ENCODE data around the gene ARID1B. TPM values are rescaled to one million over a fixed set of nuclear protein-coding genes. Genes with fewer than 3 reads are reported as not detected.

The ARID1B gene
- total RNA-seq, 2 experiments from 2014 or later, result 90.1 to 164 TPM

DNA sequence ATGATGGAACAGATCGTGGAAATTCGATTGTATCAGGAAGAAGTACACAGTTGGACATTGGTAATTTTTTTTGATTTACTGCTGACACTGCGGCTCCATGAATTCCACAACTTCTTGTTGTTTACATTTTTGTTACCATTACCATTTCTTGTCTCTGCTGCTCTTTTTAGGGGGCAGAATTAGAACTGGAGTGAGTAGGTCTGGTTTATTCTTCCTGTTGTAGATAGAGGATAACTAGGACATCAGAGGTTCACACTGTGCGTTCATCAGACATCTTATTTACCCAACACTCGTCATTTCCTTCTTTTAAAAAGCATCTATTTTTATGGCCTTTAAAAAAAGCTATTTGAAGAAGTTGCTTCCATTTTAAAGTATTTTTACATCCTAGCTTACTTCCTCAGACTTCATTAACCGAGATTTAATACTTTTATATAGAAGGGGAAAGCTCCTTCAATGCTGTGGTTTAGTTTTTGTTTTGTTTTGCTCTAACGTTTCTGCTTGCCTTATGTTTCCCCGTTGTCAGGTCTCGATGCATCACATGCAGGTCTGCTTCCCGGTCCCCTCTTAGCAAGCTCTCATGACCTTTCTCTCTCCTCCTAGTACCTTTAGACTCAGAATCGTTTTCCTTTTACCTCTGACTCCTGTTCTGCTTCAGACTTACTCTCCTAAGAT is 139.1 kb downstream of the ARID1B start:
- H3K4me1 ChIP-seq (ENCODE audit: insufficient read depth, low read length, poor library complexity, severe bottlenecking), result peaks cover 28% of the 10 kb centered on the region
- no peaks in the 10 kb centered on the region for H3K9me2 ChIP-seq (ENCODE audit: insufficient read depth, low read length)
- no peak overlapping the region for H2AFZ ChIP-seq (ENCODE audit: low read length)
- ChIA-PET POLR2A (interaction anchor here (0.5 to 1.5 kb wide), 7 partner anchors 14 to 101 kb away, joined by 3 to 4 read pairs (median 3); no protein-coding TSS in a partner anchor), CTCF (ENCODE audit: unreplicated experiment) (no interaction called here)
- H3K27ac ChIP-seq (ENCODE audit: low read depth, low read length, poor library complexity, severe bottlenecking), result peak overlapping the region; percentile 7
- H4K20me1 ChIP-seq (ENCODE audit: insufficient read depth, low read length), result no peaks in the 10 kb centered on the region
- peaks cover 21% of the 10 kb centered on the region; the same call in 1 of the 2 replicates for H3K79me2 ChIP-seq (ENCODE audit: insufficient read depth, low read depth, low read length)
- H3K4me2 ChIP-seq (ENCODE audit: low read length), result peak overlapping the region; percentile 41
- H3K36me3 ChIP-seq (ENCODE audit: insufficient read depth, low read length), result 0 out of 2 replicates have a peak, but pooled peaks cover 8% of the 10 kb centered on the region
- H3K9me3 ChIP-seq (ENCODE audit: low read length), result no peaks in the 10 kb centered on the region
- H3K4me3 ChIP-seq (ENCODE audit: low read depth, low read length, poor library complexity, severe bottlenecking), result no peak overlapping the region
- intact Hi-C loops (cut with micrococcal nuclease; ENCODE audit: unreplicated experiment), result no loop called here
- DNase-seq (ENCODE audit: low spot score), result peak; percentile 16
- TF ChIP-seq EZH2phosphoT487 (IDR thresholded peaks at IDR 0.05; ENCODE audit: borderline replicate concordance, low read depth, low read length), result no peak
- TF ChIP-seq, protein P1, sequence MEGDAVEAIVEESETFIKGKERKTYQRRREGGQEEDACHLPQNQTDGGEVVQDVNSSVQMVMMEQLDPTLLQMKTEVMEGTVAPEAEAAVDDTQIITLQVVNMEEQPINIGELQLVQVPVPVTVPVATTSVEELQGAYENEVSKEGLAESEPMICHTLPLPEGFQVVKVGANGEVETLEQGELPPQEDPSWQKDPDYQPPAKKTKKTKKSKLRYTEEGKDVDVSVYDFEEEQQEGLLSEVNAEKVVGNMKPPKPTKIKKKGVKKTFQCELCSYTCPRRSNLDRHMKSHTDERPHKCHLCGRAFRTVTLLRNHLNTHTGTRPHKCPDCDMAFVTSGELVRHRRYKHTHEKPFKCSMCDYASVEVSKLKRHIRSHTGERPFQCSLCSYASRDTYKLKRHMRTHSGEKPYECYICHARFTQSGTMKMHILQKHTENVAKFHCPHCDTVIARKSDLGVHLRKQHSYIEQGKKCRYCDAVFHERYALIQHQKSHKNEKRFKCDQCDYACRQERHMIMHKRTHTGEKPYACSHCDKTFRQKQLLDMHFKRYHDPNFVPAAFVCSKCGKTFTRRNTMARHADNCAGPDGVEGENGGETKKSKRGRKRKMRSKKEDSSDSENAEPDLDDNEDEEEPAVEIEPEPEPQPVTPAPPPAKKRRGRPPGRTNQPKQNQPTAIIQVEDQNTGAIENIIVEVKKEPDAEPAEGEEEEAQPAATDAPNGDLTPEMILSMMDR (conservative IDR thresholded peaks at IDR 0.05; ENCODE audit: low read length), result no peak
- BruUV-seq (replicated peaks), result no TSS peak

DNA sequence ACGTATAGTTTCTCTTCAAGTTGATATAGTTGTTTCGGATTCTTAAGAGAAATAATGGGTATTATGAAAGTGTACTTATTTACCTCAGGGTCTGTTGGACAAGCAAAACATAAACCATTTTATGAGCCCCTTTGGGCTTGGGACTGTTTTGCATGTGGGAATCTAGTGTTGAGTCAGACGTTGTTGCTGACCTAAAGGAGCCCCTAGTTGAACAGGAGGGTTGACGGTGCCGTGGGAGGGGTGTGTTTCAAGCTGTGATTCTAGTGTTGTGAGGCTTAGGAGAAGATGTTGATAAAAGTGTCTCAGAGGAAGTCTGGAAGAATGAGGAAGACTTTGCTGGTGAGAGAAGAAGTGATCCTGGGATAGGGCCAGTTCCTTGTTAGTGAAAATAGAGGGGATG is 140.0 kb downstream of the ARID1B start:
- no peaks in the 10 kb centered on the region for H3K9me3 ChIP-seq (ENCODE audit: low read length)
- H3K4me1 ChIP-seq (ENCODE audit: insufficient read depth, low read length, poor library complexity, severe bottlenecking), result peaks cover 24% of the 10 kb centered on the region
- no peak overlapping the region for H3K27ac ChIP-seq (ENCODE audit: low read depth, low read length, poor library complexity, severe bottlenecking)
- no peaks in the 10 kb centered on the region for H3K9me2 ChIP-seq (ENCODE audit: insufficient read depth, low read length)
- no peak overlapping the region for H3K4me3 ChIP-seq (ENCODE audit: low read depth, low read length, poor library complexity, severe bottlenecking)
- ChIA-PET CTCF (ENCODE audit: unreplicated experiment) (no interaction called here), POLR2A (interaction anchor here (0.6 to 1.3 kb wide), 2 partner anchors 22 to 200 kb away, joined by 3 to 4 read pairs; no protein-coding TSS in a partner anchor)
- no peak overlapping the region; the same call in 1 of the 2 replicates for H3K4me2 ChIP-seq (ENCODE audit: low read length)
- no peak for DNase-seq (ENCODE audit: low spot score)
- 0 out of 2 replicates have a peak, but pooled peaks cover 11% of the 10 kb centered on the region for H3K36me3 ChIP-seq (ENCODE audit: insufficient read depth, low read length)
- no peak overlapping the region for H2AFZ ChIP-seq (ENCODE audit: low read length)
- no peaks in the 10 kb centered on the region for H4K20me1 ChIP-seq (ENCODE audit: insufficient read depth, low read length)
- BruUV-seq (replicated peaks), result no TSS peak
- H3K79me2 ChIP-seq (ENCODE audit: insufficient read depth, low read depth, low read length), result peaks cover 21% of the 10 kb centered on the region; the same call in 1 of the 2 replicates
- intact Hi-C loops (cut with micrococcal nuclease; ENCODE audit: unreplicated experiment), result no loop called here
- no peak for TF ChIP-seq EZH2phosphoT487 (IDR thresholded peaks at IDR 0.05; ENCODE audit: borderline replicate concordance, low read depth, low read length)
- TF ChIP-seq, protein P1 (conservative IDR thresholded peaks at IDR 0.05; ENCODE audit: low read length), result no peak

DNA sequence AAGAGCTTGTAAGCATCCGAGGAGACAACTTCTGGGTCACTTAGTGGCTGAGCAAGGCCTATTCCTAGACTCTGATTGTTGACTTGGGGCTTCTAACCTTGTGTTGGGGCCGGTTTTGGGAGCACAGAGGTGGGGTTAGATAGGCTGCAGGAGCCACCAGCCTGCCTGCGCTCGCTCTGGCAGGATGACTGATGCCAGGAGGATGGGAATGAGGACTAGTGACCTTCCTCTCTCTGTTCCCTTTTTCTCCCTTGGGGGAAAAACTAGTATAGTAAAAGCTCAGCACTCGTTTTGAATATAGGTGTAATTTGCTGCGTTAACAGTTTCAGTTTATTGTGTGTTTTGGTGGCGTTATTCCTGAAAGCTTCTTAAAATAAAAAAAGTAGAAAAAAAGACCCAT is 141.5 kb downstream of the ARID1B start:
- Histone ChIP-seq H3K4me3 (ENCODE audit: low read depth, low read length, poor library complexity, severe bottlenecking) (no peak overlapping the region), H3K79me2 (ENCODE audit: insufficient read depth, low read depth, low read length) (peaks cover 24% of the 10 kb centered on the region; the same call in 1 of the 2 replicates), H2AFZ (ENCODE audit: low read length) (no peak overlapping the region), H3K4me1 (ENCODE audit: insufficient read depth, low read length, poor library complexity, severe bottlenecking) (peaks cover 19% of the 10 kb centered on the region), H3K27ac (ENCODE audit: low read depth, low read length, poor library complexity, severe bottlenecking) (no peak overlapping the region), H3K9me2 (ENCODE audit: insufficient read depth, low read length) (no peaks in the 10 kb centered on the region), H3K36me3 (ENCODE audit: insufficient read depth, low read length) (peaks cover 17% of the 10 kb centered on the region), H4K20me1 (ENCODE audit: insufficient read depth, low read length) (no peaks in the 10 kb centered on the region), H3K9me3 (ENCODE audit: low read length) (no peaks in the 10 kb centered on the region), H3K4me2 (ENCODE audit: low read length) (peak overlapping the region; percentile 24; the same call in 1 of the 2 replicates)
- ChIA-PET POLR2A (interaction anchor here (1.5 kb wide), 1 partner anchor 28 kb away, joined by 4 read pairs; no protein-coding TSS in a partner anchor), CTCF (ENCODE audit: unreplicated experiment) (no interaction called here)
- intact Hi-C loops (cut with micrococcal nuclease; ENCODE audit: unreplicated experiment), result no loop called here
- TF ChIP-seq, protein P1 (conservative IDR thresholded peaks at IDR 0.05; ENCODE audit: low read length), result no peak
- TF ChIP-seq EZH2phosphoT487 (IDR thresholded peaks at IDR 0.05; ENCODE audit: borderline replicate concordance, low read depth, low read length), result no peak
- no peak for DNase-seq (ENCODE audit: low spot score)
- BruUV-seq (replicated peaks), result no TSS peak

Measured in OCI-LY7 (cell line).